Activated naive CD4-positive, alpha-beta T cell treated with anti-CD3 and anti-CD28 coated beads, Interleukin-2, amount 50 U/mL, for 24 hours (primary cell): ENCODE measurements around the gene KRTAP12-3.
"Not testable (repeated sequence)": the region's sequence is repeated elsewhere in the genome, so short reads cannot be mapped to it uniquely, and the experiment has no call there.

Experiments
- H3K27ac Mint-ChIP-seq: one replicate; pipeline ENCODE4 v1.8.0; 2021; ENCODE audit warnings: mild to moderate bottlenecking, mixed read lengths
- H3K27me3 Mint-ChIP-seq: one replicate; pipeline ENCODE4 v1.8.0; 2021; ENCODE audit warnings: mixed read lengths
- H3K36me3 Mint-ChIP-seq: one replicate; pipeline ENCODE4 v1.8.0; 2021; ENCODE audit warnings: mixed read lengths
- H3K4me1 Mint-ChIP-seq: one replicate; pipeline ENCODE4 v1.8.0; 2021; ENCODE audit warnings: mixed read lengths
- H3K4me3 Mint-ChIP-seq: one replicate; pipeline ENCODE4 v1.8.0; 2021; ENCODE audit warnings: mild to moderate bottlenecking, mixed read lengths
- H3K9me3 Mint-ChIP-seq: one replicate; pipeline ENCODE4 v1.8.0; 2021; ENCODE audit warnings: mixed read lengths

KRTAP12-3 gene

GRCh38 chr21:44684077-44684476 is 26.3 kb downstream of the KRTAP12-3 start:
- Mint-ChIP-seq H3K9me3 (no peaks in the 10 kb centered on the region), H3K4me3 (no peak overlapping the region), H3K27me3 (peaks cover 4% of the 10 kb centered on the region), H3K27ac (no peak overlapping the region), H3K36me3 (peaks cover 3% of the 10 kb centered on the region), H3K4me1 (peaks cover 11% of the 10 kb centered on the region)

DNA sequence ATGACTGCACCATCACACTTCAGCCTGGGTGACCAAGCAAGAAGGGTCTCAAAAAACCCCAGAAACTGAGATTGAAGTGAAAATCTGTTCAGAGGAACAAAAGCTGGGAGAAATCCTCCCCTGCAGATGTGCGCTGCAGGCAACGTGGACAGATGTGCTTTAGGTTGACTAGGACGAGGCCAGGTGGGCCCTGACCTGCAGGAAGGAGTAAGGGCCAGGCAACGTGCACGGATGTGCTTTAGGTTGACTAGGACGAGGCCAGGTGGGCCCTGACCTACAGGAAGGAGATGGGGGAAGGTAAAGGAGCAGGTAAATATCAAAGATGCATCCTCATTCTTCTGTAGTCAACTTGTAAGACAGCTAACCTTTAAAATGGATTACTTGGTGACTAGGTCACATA is 26.8 kb downstream of the KRTAP12-3 start:
- H3K4me3 Mint-ChIP-seq, result no peak overlapping the region
- H3K27me3 Mint-ChIP-seq, result peaks cover 4% of the 10 kb centered on the region
- H3K27ac Mint-ChIP-seq, result no peak overlapping the region
- H3K4me1 Mint-ChIP-seq, result peaks cover 11% of the 10 kb centered on the region
- H3K9me3 Mint-ChIP-seq, result no peaks in the 10 kb centered on the region
- peaks cover 3% of the 10 kb centered on the region for H3K36me3 Mint-ChIP-seq

- H3K9me3 Mint-ChIP-seq, H3K27ac Mint-ChIP-seq, H3K4me3 Mint-ChIP-seq, H3K36me3 Mint-ChIP-seq, H3K27me3 Mint-ChIP-seq: not testable (repeated sequence)
- H3K4me1 Mint-ChIP-seq, result peaks cover 11% of the 10 kb centered on the region
These were observed 27.3 kb downstream of the KRTAP12-3 start for GRCh38 chr21:44685050-44685449.

DNA sequence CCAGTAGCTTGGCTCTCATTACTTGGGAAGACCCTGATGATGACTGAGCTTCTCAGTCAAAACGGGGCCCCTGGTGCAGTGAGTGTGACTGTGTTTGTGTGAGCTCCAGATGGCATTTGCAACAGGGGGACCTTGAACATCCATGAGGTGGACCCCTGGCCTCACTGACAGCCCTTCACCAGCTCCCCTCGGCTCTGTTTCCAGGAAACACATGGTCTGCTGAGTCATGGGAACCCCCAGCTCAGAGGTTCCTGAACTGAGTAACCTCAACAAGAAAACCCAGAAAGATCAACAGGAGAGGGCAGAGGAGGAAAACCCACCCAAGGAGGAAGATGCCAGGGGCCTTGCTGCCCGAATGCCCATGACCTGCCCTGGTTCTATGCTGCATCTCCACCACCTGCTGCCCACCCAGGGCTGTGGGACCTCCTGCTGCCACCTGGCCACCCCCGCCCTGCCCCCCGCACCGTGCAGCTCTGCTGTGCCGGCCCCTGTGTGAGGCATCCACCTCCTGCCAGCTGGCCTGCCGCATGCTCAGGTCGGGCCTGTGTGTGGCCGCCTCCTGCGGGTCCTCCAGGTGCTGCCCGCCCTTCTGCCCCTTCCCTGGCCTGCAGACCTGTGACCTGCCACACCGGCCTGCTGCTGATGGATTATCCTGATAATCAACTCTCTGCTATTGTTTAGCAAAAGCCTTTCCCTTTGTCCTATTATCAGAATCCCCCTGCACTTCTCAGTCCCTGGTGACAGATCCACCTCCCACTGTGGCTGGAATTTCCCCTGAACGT is 28.5 kb downstream of the KRTAP12-3 start:
- Mint-ChIP-seq H3K4me1 (peaks cover 14% of the 10 kb centered on the region), H3K27me3 (peaks cover 4% of the 10 kb centered on the region), H3K9me3 (no peaks in the 10 kb centered on the region), H3K36me3 (peaks cover 3% of the 10 kb centered on the region), H3K27ac (no peak overlapping the region), H3K4me3 (no peak overlapping the region)

DNA sequence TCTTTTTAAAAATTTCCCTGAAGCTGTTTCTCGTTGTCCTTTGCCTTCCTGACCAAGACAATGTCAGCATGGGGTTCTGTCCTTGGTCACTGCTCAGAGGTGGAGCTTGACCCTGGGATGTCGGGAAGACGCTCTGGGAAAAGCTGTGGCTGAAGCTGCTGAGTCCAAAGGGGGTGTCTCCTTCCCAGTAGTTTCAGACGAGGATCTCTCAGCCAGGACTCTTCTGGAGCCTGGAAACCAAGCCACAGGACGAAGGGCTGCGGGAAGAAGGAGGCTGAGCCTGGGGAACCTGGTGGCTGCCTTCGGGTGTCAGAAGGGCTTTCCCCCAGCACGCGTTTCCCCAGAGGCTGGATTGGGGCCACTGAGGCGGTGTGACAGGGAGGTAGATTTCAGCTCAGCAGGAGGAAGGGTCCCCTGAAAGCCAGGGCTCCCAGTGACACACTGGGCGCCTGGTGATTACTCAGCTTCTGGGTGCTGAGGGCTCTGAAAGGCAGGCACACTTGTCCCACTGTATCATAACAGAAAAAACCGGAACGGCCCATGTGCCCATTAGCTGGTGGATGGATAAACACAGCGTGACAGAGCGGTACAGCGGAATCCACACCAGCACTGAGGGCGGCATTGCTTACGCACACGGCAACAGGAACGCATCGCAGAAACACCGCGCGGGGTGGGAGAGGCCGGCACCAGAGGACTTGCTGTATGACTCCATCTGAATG is 29.3 kb downstream of the KRTAP12-3 start:
- Mint-ChIP-seq H3K4me1 (peaks cover 22% of the 10 kb centered on the region), H3K27ac (no peak overlapping the region), H3K9me3 (no peaks in the 10 kb centered on the region), H3K27me3 (peaks cover 4% of the 10 kb centered on the region), H3K36me3 (peaks cover 3% of the 10 kb centered on the region), H3K4me3 (no peak overlapping the region)

- Mint-ChIP-seq H3K4me3 (no peak overlapping the region), H3K27me3 (peaks cover 4% of the 10 kb centered on the region), H3K36me3 (peaks cover 5% of the 10 kb centered on the region), H3K4me1 (peaks cover 25% of the 10 kb centered on the region), H3K9me3 (peaks cover 4% of the 10 kb centered on the region), H3K27ac (peak overlapping the region; percentile 65)
These were observed 29.9 kb downstream of the KRTAP12-3 start for GRCh38 chr21:44687671-44688070.

- H3K4me3 Mint-ChIP-seq, H3K27ac Mint-ChIP-seq, H3K36me3 Mint-ChIP-seq, H3K27me3 Mint-ChIP-seq: not testable (repeated sequence)
- peaks cover 18% of the 10 kb centered on the region for H3K9me3 Mint-ChIP-seq
- peaks cover 30% of the 10 kb centered on the region for H3K4me1 Mint-ChIP-seq
These were observed 32.0 kb downstream of the KRTAP12-3 start for GRCh38 chr21:44689740-44690139.

GRCh38 chr21:44691686-44692085 is 34.0 kb downstream of the KRTAP12-3 start:
- Mint-ChIP-seq H3K4me3 (no peak overlapping the region), H3K27me3 (peaks cover 2% of the 10 kb centered on the region), H3K4me1 (peaks cover 26% of the 10 kb centered on the region), H3K9me3 (peaks cover 18% of the 10 kb centered on the region), H3K36me3 (peaks cover 4% of the 10 kb centered on the region), H3K27ac (no peak overlapping the region)

DNA sequence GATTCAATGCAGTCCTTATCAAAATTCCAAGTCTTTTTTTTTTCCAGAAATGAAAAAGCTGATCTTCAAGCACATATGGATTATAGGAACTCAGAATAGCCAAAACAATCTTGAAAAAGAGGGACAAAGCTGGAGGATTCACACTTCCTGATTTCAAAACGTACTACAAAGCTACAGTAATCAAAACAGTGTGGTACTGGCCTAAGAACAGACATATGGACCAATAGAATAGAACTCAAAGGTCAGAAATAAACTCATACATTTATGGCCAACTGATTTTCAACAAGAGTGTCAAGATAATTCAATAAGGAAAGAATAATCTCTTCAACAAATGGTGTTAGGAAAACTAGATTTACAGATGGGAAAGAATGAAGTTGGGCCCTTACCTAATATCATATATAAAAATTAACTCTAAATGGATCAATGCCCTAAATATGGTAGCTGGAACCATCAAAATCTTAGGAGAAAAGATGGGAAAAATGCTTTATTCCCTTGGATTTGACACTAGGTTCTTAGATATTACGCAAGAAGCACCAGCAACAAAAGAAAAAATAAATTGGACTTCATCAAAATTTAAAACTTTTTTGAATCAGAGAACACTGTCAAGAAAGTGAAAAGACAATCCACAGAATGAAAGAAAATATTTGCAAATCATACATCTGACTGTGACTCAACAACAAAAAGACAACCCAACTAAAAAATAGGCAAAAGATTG is 35.2 kb downstream of the KRTAP12-3 start:
- peaks cover 8% of the 10 kb centered on the region for H3K27me3 Mint-ChIP-seq
- H3K27ac Mint-ChIP-seq, result no peak overlapping the region
- H3K36me3 Mint-ChIP-seq, result peaks cover 4% of the 10 kb centered on the region
- H3K4me1 Mint-ChIP-seq, result peaks cover 31% of the 10 kb centered on the region
- peaks cover 18% of the 10 kb centered on the region for H3K9me3 Mint-ChIP-seq
- H3K4me3 Mint-ChIP-seq, result no peak overlapping the region

DNA sequence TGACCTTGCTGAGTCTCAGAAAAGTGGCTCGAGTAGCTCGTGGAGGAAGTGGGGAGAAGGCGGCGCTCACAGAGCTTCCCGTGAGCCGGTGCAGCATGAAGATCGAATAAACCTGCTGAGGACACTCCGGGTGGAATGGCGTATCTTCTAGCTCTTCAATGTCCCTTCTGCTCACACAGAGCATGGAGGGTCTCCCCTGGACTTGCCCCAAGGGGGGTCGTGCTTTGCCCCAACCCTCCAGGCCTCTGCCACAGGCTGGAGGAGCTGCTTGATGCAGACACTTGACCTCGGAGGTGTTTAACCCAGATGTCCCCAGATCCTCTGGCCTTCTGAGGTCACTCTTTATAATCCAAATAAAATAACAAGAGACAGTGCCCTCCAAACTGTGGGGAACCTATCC is 37.0 kb downstream of the KRTAP12-3 start:
- Mint-ChIP-seq H3K4me3 (no peak overlapping the region), H3K27me3 (peaks cover 16% of the 10 kb centered on the region), H3K27ac (no peak overlapping the region), H3K9me3 (peaks cover 18% of the 10 kb centered on the region), H3K4me1 (peaks cover 35% of the 10 kb centered on the region), H3K36me3 (peaks cover 4% of the 10 kb centered on the region)

GRCh38 chr21:44695184-44695583 is 37.5 kb downstream of the KRTAP12-3 start:
- Mint-ChIP-seq H3K4me3 (no peak overlapping the region), H3K36me3 (peaks cover 4% of the 10 kb centered on the region), H3K27ac (no peak overlapping the region), H3K27me3 (peaks cover 18% of the 10 kb centered on the region), H3K9me3 (peaks cover 18% of the 10 kb centered on the region), H3K4me1 (peaks cover 35% of the 10 kb centered on the region)

DNA sequence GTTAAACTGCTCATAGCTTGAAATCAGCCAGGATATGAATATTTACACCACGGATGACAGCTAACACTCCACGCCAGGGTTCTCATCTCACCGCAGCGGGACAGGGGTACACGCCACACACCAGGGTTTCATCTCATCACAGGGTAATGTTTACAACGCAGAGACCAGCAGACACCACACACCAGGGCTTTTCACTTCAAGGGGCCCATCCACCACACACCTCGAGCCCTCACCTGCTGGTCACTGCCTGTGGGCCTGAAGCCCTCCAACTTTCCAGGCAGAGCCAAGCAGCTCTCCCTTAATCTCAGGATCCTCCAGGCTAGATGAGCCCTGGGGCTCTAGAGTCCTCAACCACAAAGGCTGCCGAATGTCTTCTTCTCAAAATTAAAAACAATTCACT is 37.9 kb downstream of the KRTAP12-3 start:
- Mint-ChIP-seq H3K4me3 (no peak overlapping the region), H3K4me1 (peaks cover 35% of the 10 kb centered on the region), H3K9me3 (peaks cover 18% of the 10 kb centered on the region), H3K27me3 (peaks cover 18% of the 10 kb centered on the region), H3K36me3 (peaks cover 4% of the 10 kb centered on the region), H3K27ac (no peak overlapping the region)

DNA sequence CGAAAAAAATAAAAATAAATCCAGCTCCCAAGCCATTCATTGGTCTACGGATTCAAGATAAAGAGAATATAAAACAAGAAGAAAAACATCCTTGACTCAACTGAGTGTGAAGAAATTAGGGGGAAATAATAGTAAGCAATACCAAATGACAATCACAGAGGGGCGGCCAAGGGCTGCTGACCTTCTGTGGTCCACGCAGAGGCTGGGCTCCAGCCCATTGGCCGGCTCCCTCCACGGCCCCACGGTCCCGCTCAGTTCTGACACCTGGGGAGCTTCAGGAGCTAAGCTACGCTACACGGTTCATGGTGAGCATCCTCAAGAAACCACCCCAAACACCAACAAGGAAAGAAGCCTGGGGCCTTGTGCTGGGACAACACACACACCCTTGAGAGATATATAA is 38.8 kb downstream of the KRTAP12-3 start:
- Mint-ChIP-seq H3K27me3 (peaks cover 18% of the 10 kb centered on the region), H3K9me3 (peaks cover 18% of the 10 kb centered on the region), H3K4me3 (no peak overlapping the region), H3K27ac (no peak overlapping the region), H3K36me3 (peaks cover 4% of the 10 kb centered on the region), H3K4me1 (peaks cover 28% of the 10 kb centered on the region)

GRCh38 chr21:44697172-44697810 is 39.6 kb downstream of the KRTAP12-3 start, which contains the start of gene KRTAP10-12:
TSS of gene KRTAP10-12 (plus strand) at chr21:44697172. CDS start at chr21:44697202, 30 bp downstream.
- Mint-ChIP-seq H3K27me3 (peaks cover 22% of the 10 kb centered on the region), H3K4me1 (peaks cover 21% of the 10 kb centered on the region), H3K9me3 (peaks cover 18% of the 10 kb centered on the region)
- H3K36me3 Mint-ChIP-seq, H3K4me3 Mint-ChIP-seq, H3K27ac Mint-ChIP-seq: not testable (repeated sequence)
